Glomerular visceral epithelial cell (primary cell): ENCODE results near the gene RBX1.
"Not testable (repeated sequence)": the region's sequence is repeated elsewhere in the genome, so short reads cannot be mapped to it uniquely, and the experiment has no call there.

Source experiments
- DNase-seq: peaks from one replicate; pipeline ENCODE4 v3.0.0-alpha.2; 2016; ENCODE audit errors: extremely low spot score

Gene RBX1

DNA sequence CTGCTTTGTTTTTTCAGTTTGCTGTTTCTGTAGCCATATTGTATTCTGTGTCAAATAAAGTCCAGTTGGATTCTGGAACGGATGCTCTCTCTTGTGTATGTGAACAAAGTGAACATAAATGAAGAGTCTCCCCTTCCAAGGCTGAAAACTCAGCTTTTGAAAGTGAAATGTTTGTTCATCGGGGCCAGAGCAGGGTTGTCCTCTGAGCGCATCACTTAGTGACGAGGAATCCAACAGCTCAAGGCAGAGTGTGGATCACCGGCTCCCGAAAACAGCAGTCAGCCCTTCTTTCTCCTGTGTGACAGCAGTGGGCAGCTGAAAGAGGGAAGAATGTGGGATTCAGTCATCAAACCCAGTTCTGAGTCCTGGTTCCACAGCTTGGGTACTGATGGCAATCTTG lies 21.4 kb downstream of the RBX1 start:
- DNase-seq, result no peak

DNA sequence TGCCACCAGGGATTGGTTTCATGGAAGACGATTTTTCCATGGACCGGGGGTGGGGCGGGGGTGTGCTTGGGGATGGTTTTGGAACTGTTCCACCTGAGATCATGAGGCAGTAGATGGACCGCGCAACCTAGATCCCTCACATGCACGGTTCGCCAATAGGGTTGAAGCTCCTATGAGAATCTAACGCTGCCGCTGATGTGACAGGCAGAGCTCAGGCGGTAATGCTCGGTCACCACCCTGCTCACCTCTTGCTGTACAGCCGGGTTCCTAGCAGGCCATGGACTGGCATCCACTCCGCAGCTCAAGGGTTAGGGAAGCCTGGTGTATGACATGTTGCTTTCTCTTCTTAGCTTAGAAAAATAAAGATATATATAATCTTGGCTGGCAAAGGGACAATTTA lies 22.0 kb downstream of the RBX1 start:
- DNase-seq, result no peak

DNA sequence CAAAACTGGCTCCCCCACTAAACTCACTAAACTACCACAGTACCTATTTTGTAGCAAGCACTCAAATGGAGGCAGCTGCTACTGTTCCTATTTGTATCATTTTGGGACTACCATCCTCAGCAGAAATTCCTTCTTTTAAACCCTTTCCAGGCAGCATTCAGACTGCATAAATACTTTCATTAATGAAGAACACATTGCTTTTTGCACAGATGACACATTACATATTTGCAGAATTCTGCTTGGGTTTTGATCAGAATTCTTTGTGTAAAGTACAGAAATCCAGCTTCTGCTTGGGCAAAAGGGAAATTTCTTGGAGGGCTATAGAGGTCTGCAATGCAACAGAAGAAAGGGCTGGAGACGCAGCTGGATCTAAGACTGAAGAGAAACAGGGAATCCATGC lies 24.2 kb downstream of the RBX1 start:
- no peak for DNase-seq

DNA sequence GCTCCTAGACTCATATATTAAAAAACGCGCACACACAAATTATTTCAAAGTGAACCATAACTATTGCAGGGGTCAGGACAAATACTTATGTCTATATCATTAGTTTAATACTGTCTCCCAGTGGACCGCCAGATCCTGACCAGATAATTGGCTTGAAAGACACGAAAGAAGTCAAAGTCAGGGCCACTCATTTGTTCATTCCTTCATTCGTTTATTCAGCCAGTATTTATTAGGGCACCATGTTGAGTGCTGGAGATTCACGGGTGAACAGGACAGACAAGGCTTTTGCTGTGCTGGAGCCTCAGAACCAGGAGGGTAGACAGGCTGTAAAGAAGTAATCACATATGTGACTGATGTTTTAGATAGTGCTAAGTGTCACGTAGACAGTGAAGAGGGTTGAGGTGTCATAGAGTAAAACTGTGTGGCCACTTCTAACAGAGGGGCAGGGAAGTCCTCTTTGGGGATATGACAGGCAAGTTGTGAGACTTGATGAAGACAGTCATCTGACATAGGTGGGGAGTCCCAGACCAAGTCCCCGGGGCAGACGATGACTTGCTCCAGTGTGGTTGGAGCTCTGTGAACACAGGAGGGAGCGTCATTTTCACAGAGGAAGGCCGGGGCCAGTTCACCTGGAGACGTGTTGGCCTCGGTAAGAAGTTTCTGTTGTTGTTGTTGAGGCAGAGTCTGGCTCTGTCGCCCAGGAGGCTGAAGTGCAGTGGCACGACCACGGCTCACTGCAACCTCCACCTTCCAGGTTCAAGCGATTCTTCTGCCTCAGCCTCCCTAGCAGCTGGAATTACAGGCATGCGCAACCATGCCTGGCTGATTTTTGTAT lies 25.9 kb downstream of the RBX1 start:
- no peak for DNase-seq

DNA sequence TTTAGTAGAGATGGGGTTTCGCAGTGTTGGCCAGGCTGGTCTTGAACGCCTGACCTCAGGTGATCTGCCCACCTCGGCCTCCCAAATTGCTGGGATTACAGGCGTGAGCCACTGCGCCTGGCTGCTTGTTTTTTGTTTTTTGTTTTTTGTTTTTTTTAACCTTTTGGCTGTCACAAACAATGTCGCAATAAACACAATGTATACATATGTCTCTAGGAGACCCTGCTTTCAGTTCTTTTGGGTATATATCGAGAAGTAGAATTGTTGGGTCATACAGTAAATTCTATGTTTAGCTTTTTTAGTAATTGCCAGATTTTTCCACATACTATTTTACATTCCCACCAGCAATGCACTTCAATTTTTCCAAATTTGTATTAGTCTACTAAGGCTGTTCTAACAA lies 28.0 kb downstream of the RBX1 start:
- no peak for DNase-seq

DNA sequence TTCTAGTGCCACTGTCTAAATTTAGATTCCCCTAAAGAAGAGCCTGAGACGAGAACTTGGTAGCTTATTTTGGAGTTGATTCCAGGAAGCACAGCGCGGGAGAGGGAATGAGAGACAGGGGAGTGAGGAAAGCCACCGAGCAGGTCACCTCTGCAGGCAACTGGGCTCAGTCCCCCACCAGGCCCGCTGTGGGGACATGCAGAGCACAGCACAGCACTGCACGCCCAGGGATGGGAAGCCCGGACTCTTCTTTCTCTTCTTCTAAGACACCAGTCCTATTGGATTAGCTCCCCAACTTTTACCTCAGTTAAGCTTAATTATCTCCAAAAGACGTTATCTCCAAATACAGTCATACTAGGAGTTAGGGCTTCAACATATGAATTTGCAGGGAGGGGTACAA lies 28.7 kb downstream of the RBX1 start:
- DNase-seq, result no peak

DNA sequence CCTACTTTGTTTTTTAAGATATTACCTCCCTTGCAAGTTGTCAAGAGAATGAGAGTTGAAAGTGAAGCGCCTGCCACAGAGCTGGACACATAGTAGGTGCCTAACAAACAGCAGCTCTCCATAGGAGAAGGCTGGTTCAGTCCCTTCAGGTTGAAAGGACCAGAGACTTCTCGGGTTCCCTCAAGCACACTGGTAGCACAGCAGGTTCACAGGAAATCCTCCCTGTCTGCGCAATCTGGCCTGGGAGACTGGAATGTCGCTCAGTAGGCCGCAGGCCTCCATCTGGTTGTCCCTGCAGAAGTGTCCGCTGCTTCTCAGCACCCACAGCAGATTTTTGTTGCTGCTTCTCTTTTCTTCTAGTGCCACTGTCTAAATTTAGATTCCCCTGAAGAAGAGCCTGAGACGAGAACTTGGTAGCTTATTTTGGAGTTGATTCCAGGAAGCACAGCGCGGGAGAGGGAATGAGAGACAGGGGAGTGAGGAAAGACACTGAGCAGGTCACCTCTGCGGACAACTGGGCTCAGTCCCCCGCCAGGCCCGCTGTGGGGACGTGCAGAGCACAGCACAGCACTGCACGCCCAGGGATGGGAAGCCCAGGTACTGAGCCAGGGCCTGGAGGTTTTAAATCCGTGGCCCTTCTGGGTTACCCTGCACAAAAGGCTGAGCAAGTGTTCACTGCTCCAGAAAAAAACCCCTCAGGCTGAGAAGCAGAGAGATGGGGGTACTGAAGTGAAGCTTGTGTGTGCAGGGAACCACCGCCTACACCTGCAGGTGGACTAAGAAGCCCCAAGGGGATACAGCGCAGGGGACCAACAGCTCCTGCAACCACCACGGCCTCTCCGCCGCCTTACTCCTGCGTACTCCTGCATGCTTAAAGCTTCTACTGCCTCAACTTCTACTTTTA lies 31.6 kb downstream of the RBX1 start:
- DNase-seq, result no peak

DNA sequence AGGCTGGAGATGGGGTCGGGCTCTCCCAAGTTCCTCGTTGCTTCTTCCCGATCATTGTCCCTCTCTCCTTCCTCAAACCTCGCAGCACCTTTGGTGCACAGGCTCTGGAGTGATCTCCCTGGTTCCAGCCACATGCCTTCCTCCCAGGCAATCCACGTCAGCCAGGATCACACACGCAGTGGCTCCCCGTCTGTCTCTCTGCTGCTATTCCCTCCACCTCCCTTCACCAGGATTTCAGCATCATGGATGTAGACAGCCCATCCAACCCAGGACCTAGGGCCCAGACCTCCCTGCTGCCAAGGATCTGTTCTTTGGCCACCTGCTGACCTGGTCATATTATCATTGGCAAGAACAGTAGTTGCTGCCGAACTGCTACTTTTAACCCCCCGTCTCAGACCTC lies 40.1 kb downstream of the RBX1 start:
- no peak for DNase-seq

DNA sequence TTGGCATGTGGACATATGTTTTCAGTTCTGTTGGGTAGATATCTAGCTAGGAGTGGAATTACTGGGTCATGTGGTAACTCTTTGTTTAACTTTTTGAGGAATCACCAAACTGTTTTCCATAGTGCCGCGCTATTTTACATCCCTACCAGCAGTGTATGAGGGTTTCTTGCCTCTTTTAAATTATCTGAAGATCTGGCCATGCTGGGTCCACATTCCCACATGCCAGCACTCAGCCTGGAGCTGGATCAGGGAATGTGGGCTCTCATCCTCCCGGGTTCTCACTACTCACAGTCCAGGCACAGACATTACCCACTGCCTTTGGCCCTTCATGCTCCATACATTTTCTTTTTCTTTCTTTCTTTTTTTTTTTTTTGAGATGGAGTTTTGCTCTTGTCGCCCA lies 44.6 kb downstream of the RBX1 start:
- DNase-seq, result no peak

DNA sequence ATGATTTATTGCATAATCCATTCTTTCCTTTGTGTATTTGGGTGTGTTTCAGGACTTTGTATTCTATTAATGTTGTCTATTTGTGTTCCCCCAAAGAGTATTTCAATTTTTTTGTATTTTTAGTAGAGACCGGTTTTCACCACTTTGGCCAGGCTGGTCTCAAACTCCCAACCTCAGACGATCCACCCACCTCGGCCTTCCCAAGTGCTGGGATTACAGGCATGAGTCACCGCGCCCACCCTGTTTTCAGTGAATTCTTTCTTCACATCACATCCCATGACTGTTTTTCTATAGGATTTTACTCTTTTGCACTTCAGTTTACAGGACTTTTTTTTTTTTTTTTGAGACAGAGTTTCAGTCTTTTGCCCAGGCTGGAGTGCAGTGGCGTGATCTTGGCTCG lies 46.3 kb downstream of the RBX1 start:
- no peak for DNase-seq

DNA sequence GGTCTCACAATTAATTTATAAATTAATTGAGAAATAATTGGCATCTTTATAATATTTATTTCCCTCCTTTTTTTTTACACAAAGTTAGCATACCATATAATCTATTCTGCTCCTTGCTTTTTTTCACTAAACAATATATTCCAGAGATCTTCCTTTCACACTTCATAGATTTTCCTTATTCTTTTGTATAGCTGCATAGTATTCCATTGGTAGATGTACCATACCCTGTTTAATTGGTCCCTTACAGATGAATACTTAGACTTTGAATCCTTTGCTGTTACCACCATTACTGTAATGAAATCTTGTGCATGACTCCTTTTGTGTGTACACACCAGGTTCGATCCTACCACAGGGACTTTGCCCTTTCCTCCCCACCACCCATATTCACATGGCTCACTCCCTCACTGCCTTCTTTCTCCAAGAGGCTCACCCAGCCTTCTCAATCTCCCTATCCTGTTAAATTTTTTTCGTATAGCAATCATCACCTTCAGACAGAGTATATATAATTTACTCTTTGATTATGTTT lies 48.9 kb downstream of the RBX1 start:
- no peak for DNase-seq

DNA sequence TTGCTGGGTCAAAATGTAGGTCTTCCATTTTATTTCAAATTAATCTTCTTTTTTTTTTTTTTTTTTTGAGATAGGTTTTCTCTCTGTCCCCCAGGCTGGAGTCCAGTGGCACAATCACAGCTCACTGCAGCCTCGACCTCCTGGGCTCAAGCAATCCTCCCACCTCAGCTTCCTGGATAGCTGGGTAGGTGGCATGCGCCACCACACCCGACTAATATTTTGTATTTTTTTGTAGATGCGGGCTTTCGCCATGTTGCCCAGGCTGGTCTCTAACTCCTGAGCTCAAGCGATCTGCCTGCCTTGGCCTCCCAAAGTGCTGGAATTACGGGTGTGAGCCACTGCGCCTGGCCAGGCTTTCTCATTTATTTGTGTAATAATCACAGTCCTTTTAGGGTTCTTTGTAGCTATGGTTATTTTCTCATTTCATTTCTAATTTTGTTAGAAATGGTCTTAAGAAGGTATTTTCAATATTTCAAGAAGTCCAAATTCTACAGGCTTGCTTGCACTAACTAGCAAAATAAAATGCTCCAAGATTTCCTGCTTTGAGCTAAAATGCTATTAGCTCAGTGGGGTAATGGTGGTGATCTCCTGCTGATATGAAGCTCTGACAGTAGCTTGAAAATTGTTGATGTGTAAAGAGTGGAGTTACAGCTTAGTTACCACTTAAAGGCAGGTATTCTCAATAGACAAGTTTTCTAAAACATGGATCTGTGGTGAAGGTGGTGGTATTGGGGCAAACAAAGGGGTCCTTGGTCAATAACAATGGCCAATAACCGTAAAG lies 50.0 kb downstream of the RBX1 start:
- DNase-seq, result no peak

DNA sequence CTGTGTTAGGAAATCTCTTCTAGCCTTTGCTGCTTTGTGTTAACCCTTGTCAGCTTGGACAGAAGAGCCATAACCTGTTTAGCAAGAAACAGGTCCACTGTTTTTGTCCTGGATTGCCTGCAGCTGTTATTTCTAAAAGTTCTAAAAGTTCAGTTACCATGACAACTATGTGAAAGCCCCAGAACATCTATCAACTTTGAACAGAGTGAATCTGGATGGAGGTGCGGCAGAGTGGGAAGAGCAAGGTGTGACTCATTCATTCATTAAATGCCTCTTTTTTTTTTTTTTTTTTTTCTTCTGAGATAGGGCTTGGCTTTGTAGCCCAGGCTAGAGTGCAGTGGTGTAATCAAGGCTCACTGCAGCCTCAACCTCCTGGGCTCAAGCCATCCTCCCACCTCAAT lies 50.5 kb downstream of the RBX1 start:
- DNase-seq, result peak; percentile 47

DNA sequence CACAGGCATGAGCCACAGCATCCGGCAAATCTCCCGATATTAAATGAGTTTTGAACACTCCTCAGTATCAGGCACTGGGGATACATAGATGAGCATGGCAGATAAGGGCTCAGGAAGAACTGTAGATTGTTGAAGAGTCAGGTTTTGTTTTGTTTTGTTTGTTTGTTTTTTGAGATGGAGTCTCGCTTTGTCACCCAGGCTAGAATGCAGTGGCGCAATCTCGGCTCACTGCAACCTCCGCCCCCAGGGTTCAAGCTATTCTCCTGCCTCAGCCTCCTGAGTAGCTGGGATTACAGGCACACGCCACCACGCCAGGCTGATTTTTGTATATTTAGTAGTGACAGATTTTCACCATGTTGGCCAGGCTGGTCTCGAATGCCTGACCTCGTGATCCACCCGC lies 51.2 kb downstream of the RBX1 start:
- not testable (repeated sequence) for DNase-seq

DNA sequence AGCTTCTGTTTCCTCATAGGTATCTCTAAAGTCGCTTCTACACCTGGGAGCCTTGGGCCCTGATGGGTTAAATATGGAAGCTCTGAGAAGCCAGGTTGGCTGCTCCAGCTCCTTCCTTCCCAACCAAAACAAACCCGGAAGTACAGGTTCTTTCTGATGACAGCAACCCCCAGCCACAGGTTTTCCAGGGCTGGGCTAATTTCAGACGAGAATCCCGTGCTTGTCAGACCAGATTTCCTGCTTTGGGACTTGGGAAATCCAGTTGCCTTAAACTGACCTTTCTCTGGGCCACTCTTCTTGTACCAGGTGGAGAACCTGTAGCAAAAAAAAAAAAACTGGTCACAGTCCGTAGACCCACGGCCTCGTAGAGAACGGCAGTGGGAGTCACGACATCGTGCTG lies 51.9 kb downstream of the RBX1 start:
- DNase-seq, result no peak

DNA sequence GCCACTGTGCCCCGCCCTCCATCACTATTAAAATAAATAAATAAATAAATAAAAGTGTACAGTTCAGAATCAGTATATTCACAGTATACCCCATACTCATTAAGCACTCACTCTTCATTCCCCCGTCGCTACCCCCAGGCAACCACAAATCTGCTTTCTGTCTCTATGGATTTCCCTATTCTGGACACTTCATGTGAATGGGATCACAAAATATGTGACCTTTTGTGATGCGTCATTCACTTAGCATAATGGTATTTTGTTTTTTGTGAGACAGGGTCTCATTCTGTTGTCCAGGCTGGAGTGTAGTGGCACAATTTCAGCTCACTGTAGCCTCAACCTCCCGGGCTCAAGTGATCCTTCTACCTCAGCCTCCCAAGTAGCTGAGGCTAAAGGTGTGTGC lies 52.8 kb downstream of the RBX1 start:
- no peak for DNase-seq

DNA sequence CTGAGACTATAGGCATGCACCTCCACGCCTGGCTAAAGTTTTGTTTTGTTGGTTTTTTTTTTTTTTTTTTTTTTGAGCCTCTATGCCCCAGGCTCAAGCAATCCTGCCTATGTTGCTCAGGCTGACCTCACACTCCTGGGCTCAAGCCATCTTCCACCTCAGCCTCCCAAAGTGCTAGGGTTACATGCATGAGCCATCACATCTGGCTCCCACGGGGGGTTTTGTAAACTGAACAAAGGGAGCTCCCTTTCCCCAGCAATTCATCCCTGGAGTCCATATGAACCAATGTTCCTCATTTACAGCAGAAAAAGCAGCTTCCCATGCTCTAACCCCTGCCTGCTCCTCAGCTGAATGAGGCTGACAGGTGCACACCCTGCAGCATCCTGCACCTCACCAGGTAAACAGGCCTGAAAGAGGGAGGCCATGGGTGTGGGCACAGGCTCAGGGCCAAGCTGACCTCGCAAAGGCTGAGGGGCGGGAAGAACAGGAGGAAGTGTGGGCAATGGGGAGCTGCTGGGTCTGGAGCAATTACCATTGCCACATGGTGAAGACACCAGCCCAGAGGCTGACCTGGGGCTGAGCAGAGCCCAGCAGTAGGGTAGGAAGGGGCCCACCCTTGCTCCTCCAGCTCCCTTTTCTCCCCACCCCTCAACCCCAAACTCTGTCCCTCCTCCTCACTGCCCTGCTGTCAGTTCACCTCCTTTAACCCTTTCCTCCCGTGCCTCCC lies 58.2 kb downstream of the RBX1 start:
- peak; percentile 31 for DNase-seq

DNA sequence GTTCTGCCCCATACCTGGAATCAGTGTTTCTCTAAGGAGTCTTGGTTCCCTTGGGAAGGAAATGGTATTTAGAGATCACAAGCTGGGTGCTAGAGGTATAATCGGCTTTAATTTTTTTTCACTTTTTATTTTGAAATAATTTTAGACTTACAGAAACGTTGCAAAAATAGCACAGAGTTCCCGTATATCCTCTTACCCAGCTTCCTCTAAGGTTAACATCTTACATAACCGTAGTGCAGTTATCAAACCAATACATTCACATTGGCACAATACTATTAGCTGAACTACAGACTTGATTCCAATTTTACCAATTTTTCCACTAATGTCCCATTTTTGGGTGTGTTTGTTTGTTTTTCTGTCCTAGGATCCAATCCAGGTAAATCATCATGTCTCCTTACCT lies 63.8 kb downstream of the RBX1 start:
- no peak for DNase-seq

DNA sequence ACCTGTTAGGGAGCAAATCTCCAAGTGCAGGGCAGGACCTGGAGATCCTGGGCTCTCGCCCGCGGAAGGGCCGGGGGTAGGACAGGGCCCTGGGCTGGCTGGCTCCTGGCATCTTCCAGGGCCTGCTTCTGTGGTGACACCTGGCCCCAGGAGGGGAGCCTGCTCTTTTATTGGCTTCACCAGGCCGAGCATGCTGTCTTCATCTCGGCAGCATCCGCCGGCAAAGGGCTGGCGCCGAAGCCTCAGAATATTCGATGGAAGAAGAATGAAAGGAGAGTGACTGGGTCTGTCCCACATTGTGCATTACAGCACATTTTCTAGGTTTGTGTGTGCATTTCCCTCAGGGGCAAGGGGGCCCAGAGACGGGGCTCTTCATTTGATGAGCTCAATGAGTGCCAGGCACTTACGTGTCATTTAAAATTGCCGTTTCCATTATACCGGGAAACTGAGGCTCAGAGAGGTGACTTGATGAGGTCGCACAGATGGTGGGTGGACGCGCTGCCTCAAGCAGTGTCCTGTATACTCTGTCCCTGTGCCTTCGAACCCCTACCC lies 70.0 kb downstream of the RBX1 start:
- DNase-seq, result no peak

DNA sequence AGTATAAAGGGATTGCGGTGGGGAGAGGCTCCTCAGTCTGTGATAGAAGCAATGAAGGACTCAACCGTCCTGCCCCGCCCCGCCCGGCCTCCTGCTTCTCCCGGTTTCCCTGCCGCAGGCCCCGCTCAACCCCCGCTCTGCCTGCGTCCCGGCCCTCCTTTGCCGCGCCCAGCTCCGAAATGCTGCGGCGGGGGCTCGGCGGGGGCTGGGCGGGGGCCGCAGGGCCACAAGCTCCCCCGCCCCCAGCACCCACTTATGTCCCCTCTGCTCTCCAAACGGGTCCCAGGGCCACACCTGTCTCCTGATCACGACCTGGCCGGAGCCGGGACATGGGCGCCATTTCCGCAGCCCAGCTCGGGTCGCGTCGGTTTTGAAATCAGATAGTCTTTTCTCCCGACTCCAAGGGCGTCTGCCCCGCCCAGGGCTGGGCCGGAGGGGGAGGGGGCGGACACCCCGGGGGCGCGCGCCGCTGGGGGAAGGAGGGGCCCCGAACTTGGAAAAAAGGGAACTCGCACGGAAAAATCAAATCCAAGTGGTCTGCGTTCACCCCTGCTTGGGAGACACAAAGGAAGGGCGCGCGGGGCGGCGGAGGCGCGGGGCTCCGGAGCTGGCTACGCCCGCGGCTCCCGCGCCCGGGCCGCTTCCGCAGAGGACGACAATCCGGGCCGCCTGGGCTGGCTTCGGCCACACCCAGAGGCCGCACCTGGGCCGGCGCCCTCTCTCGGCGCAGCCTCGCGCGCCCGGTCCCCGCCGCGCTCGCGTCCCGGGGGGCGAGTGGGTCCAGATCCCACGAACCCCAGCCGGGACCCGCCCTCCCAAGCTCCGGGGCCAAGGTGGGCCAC lies 70.7 kb downstream of the RBX1 start:
- peak; percentile 70 for DNase-seq
